ENCODE measurements around the gene CARS2.

GRCh38 chr13:110746438-110746837 lies 40.5 kb upstream of the CARS2 start:
- TF ChIP-seq CTCF (IDR thresholded peaks at IDR 0.05) (no peak), POLR2A (IDR thresholded peaks at IDR 0.05) (no peak)
